ENCODE measurements around the gene PHIP. TPM values are rescaled to one million over a fixed set of nuclear protein-coding genes. Genes with fewer than 3 reads are reported as not detected.

Gene PHIP
- 10 to 100 TPM; 24.9 to 44.2 (median 32.9) TPM for total RNA-seq

DNA sequence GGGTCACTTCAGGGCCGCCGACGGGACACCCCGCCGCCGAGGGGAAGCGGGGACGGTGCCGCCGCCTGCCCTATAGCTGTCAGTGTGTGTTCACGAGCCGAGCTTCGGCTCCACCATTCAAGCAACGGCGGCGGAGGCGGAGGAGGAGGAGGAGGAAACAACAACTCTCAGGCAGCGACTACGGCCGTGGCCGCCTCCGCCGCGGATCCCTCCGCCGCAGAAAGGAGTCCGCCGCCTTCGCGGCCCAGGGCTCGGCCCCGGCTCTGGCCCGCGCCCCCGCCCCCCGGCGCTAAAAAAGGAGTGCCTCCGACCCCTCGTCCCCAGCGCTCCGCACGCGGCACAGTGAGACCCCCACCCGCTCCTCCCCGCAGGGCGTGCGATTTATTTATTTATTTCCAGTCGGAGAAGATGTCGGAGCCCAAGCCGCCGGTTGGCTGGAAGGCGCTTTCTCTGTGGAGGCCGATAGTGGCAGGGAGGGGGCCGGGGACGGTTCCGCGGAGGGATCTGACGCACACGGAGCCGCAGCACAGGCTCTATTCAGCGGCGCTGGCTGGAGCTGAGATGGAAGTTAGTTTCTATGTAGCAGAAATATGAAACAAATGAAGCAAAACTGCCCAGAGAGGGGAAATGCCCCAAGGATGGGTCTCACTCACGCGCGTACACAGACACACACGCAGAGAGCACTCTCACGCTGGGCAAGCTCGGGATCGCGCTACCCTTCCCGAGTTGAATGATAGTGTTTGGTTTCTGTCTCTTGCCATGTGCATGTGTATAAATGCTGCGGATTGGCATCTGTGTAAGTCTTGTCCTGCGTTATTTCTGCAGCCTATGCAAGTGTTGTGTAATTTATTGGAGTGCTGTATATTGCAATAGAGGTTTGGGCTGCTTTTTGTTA lies at the start of gene PHIP:
PHIP (minus strand) TSS at position 180 of the 895 bp plus-strand sequence. CDS start 186 bp downstream, outside the sequence.
- Histone ChIP-seq H3K4me3 (peak within 1 kb of the TSS; percentile 55 to 85), H3K27ac (peak within 1 kb of the TSS; percentile 80 to 100 (median 96)), H3K9me3 (no peaks in the 10 kb centered on the region), H3K4me1 (peaks cover 0 to 47% (median 11%) of the 10 kb centered on the region in 3 donors), H3K36me3 (no peaks in the 10 kb centered on the region), H3K27me3 (no peaks in the 10 kb centered on the region)
- 0% methylated on average over 9 to 11 of the region's 73 CpGs for WGBS, 2 donors (ENCODE audit: low coverage in 1 of 2)
- peak; percentile 92 for ATAC-seq
- no peak for TF ChIP-seq EP300 (IDR thresholded peaks at IDR 0.05)
- peak; percentile 60 to 73 for TF ChIP-seq POLR2A (IDR thresholded peaks at IDR 0.05)
- peak; percentile 75 for TF ChIP-seq POLR2AphosphoS5 (IDR thresholded peaks at IDR 0.05)
- TF ChIP-seq CTCF (IDR thresholded peaks at IDR 0.05) = peak in 1 of 4 experiments; percentile 7

GRCh38 chr6:79127660-79128059 lies 49.6 kb upstream of the PHIP start:
- H3K4me3 ChIP-seq = no peak overlapping the region
- no peaks in the 10 kb centered on the region for H3K27me3 ChIP-seq
- H3K4me1 ChIP-seq = no peaks in the 10 kb centered on the region
- H3K9me3 ChIP-seq = no peaks in the 10 kb centered on the region
- ATAC-seq = no peak
- H3K36me3 ChIP-seq = no peaks in the 10 kb centered on the region
- no peak overlapping the region for H3K27ac ChIP-seq
- no peak for TF ChIP-seq EP300 (IDR thresholded peaks at IDR 0.05)
- TF ChIP-seq CTCF (IDR thresholded peaks at IDR 0.05) = no peak
- TF ChIP-seq POLR2A (IDR thresholded peaks at IDR 0.05) = no peak
- TF ChIP-seq POLR2AphosphoS5 (IDR thresholded peaks at IDR 0.05) = no peak

DNA sequence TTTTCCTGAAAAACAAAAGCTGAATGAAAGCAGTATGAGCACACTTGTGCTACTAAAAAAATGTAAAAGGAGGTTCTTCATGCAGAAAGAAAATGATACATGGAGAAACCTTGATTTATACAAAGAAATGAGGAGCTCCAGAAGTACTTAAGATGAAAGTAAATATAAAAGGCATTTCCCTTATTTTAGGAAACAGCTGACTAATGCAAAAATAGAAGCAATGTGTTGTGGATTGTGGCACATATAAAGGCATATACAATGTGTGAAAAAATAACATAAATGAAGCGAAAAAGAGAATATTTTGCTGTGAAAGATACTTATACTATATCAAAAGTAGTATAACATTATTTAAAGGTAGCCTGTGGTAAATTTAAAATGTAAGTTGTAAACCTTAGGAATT lies 41.2 kb upstream of the PHIP start:
- H3K9me3 ChIP-seq = no peaks in the 10 kb centered on the region
- TF ChIP-seq POLR2A (IDR thresholded peaks at IDR 0.05) (no peak), CTCF (IDR thresholded peaks at IDR 0.05) (no peak), EP300 (IDR thresholded peaks at IDR 0.05) (no peak), POLR2AphosphoS5 (IDR thresholded peaks at IDR 0.05) (no peak)
- no peaks in the 10 kb centered on the region for H3K27me3 ChIP-seq
- 83 to 100% methylated on average over 1 of the region's 1 CpG for WGBS, 2 donors (ENCODE audit: low coverage in 1 of 2)
- no peak for ATAC-seq
- H3K4me1 ChIP-seq = no peaks in the 10 kb centered on the region
- H3K27ac ChIP-seq = no peak overlapping the region
- no peaks in the 10 kb centered on the region for H3K36me3 ChIP-seq
- H3K4me3 ChIP-seq = no peak overlapping the region

- no peaks in the 10 kb centered on the region for H3K36me3 ChIP-seq
- TF ChIP-seq CTCF (IDR thresholded peaks at IDR 0.05) = no peak
- no peak for TF ChIP-seq EP300 (IDR thresholded peaks at IDR 0.05)
- TF ChIP-seq POLR2AphosphoS5 (IDR thresholded peaks at IDR 0.05) = no peak
- no peak for TF ChIP-seq POLR2A (IDR thresholded peaks at IDR 0.05)
- H3K9me3 ChIP-seq = no peaks in the 10 kb centered on the region
- no peak overlapping the region for H3K4me3 ChIP-seq
- no peak for ATAC-seq
- H3K27ac ChIP-seq = no peak overlapping the region
- H3K4me1 ChIP-seq = no peaks in the 10 kb centered on the region
- H3K27me3 ChIP-seq = no peaks in the 10 kb centered on the region
- WGBS, 2 donors (ENCODE audit: low coverage in 1 of 2) = 77 to 86% methylated on average over 2 of the region's 2 CpGs
These were observed 39.7 kb upstream of the PHIP start for GRCh38 chr6:79117752-79118151.

All from gastroesophageal sphincter (tissue), 4 donors.